Liver (tissue), 9 donors: ENCODE results near the gene MECR. TPM values are rescaled to one million over a fixed set of nuclear protein-coding genes. Genes with fewer than 3 reads are reported as not detected.
A peak's percentile ranks its signal among the peaks of the same experiment; 100 is the strongest.

Experiments
- DNase-seq: peaks from one replicate; pipeline ENCODE4 v3.0.0-alpha.2; 2017; ENCODE audit warnings: low spot score
- H3K27ac ChIP-seq, 2 donors: one replicate each; pipeline ENCODE4 v1.7.0; 2013; ENCODE audit warnings: inconsistent platforms in 2 of 2, low read length in 2 of 2, control low read depth in 1 of 2, low read depth in 1 of 2, mild to moderate bottlenecking in 1 of 2
- H3K27me3 ChIP-seq, 4 donors: one replicate each; pipeline versions ENCODE4 v1.6.1 to v1.7.0; 2013; ENCODE audit warnings: low read length in 3 of 4, inconsistent platforms in 1 of 4, mild to moderate bottlenecking in 1 of 4, moderate library complexity in 1 of 4; ENCODE audit not compliant: control insufficient read depth in 4 of 4, insufficient read depth in 4 of 4
- H3K36me3 ChIP-seq, 4 donors: one replicate each; pipeline versions ENCODE4 v1.6.1 to v1.7.0; 2013; ENCODE audit warnings: low read length in 3 of 4, mild to moderate bottlenecking in 3 of 4, low read depth in 1 of 4, moderate library complexity in 1 of 4; ENCODE audit not compliant: control insufficient read depth in 4 of 4, insufficient read depth in 3 of 4
- H3K4me1 ChIP-seq, 4 donors: one replicate each; pipeline versions ENCODE4 v1.6.1 to v1.7.0; 2013; ENCODE audit warnings: low read length in 3 of 4, mild to moderate bottlenecking in 3 of 4, moderate library complexity in 1 of 4; ENCODE audit not compliant: control insufficient read depth in 4 of 4, insufficient read depth in 4 of 4
- H3K4me3 ChIP-seq, 3 donors: one replicate each; pipeline versions ENCODE4 v1.6.1 to v1.7.0; 2013; ENCODE audit warnings: low read length in 3 of 3, control low read depth in 1 of 3, low read depth in 1 of 3, mild to moderate bottlenecking in 1 of 3
- H3K9ac ChIP-seq, 2 donors: one replicate each; pipeline ENCODE4 v1.7.0; 2013; ENCODE audit warnings: low read length in 2 of 2, mild to moderate bottlenecking in 2 of 2, moderate library complexity in 2 of 2, control low read depth in 1 of 2, low read depth in 1 of 2
- H3K9me3 ChIP-seq, 4 donors: one replicate each; pipeline versions ENCODE4 v1.6.1 to v1.7.0; 2013; ENCODE audit warnings: low read length in 3 of 4; ENCODE audit not compliant: control insufficient read depth in 4 of 4
- EGR1 ChIP-seq, 2 donors: IDR thresholded peaks; 2 replicates each; pipeline ENCODE4 v1.6.1; 2016 to 2018; ENCODE audit warnings: antibody characterized with exemption in 2 of 2, low read depth in 2 of 2
- FOXA1 ChIP-seq: IDR thresholded peaks from 2 replicates; pipeline ENCODE4 v1.6.1; 2016; ENCODE audit warnings: antibody characterized with exemption
- FOXA2 ChIP-seq: IDR thresholded peaks from 2 replicates; pipeline ENCODE4 v1.6.1; 2016; ENCODE audit warnings: antibody characterized with exemption
- GABPA ChIP-seq, 2 donors: IDR thresholded peaks in 1 of 2; conservative IDR thresholded peaks in 1 of 2; 2 replicates each; pipeline ENCODE4 v1.6.1; 2016; ENCODE audit warnings: antibody characterized with exemption in 2 of 2, mild to moderate bottlenecking in 1 of 2, moderate library complexity in 1 of 2
- HNF4A ChIP-seq, 2 donors: conservative IDR thresholded peaks; 2 replicates each; pipeline ENCODE4 v1.6.1; 2016; ENCODE audit warnings: antibody characterized with exemption in 2 of 2, mild to moderate bottlenecking in 2 of 2
- JUND ChIP-seq, 2 donors: IDR thresholded peaks; 2 replicates each; pipeline ENCODE4 v1.6.1; 2016; ENCODE audit warnings: antibody characterized with exemption in 2 of 2
- RAD21 ChIP-seq, 2 donors: IDR thresholded peaks; 2 replicates each; pipeline ENCODE4 v1.6.1; 2016; ENCODE audit warnings: antibody characterized with exemption in 2 of 2, mild to moderate bottlenecking in 2 of 2
- RXRA ChIP-seq, 2 donors: IDR thresholded peaks; 2 replicates each; pipeline ENCODE4 v1.6.1; 2017 to 2018; ENCODE audit warnings: antibody characterized with exemption in 2 of 2, mild to moderate bottlenecking in 1 of 2
- SP1 ChIP-seq: IDR thresholded peaks from 2 replicates; pipeline ENCODE4 v1.6.1; 2018; ENCODE audit warnings: antibody characterized with exemption, mild to moderate bottlenecking
- TAF1 ChIP-seq: conservative IDR thresholded peaks from 2 replicates; pipeline ENCODE4 v1.6.1; 2016; ENCODE audit warnings: antibody characterized with exemption, mild to moderate bottlenecking
- WGBS: extraction: QIAGEN DNeasy Blood & Tissue Kit; methylation state at CpG from one replicate; pipeline ENCODE4 v1.1.7; 2013; 5-methylcytosine and 5-hydroxymethylcytosine counted together
- polyA plus RNA-seq, 2 donors: library from polyadenylated mRNA; stranded (reverse) in 1 of 2; unstranded in 1 of 2; fragments of 200-250 nt in 1 of 2; fragments of >200 nt in 1 of 2; fragmentation: Nextera tagmentation in 1 of 2; extraction: Ambion mirVana in 1 of 2; gene quantifications; one replicate each; pipeline versions ENCODE4 v1.2.1 to v1.2.3, GENCODE V29; 2013 to 2015
- total RNA-seq, 2 donors: library from RNA; depleted of rRNA; stranded (reverse); fragments of >200 nt; gene quantifications; one replicate each; pipeline ENCODE4 v1.2.3, GENCODE V29; 2014
- TF ChIP-seq, protein P1 (sequence below): IDR thresholded peaks from 2 replicates; pipeline ENCODE4 v1.6.1; 2016; ENCODE audit warnings: antibody characterized with exemption
- TF ChIP-seq, protein P2 (sequence below): fragments of 150-350 bp; IDR thresholded peaks from 2 replicates; pipeline ENCODE4 v1.5.1; 2017; ENCODE audit warnings: improper control_type of control experiment, low read depth, low read length; ENCODE audit not compliant: missing input control
- TF ChIP-seq, protein P3 (sequence below): IDR thresholded peaks from 2 replicates; pipeline ENCODE4 v1.6.1; 2016; ENCODE audit warnings: antibody characterized with exemption, mild to moderate bottlenecking
- donor health status: healthy.
- donor health status: healthy.
- donor health status: healthy.
- donor health status: healthy.
- donor health status: healthy.

Gene MECR
- total and polyA plus RNA-seq, 4 donors, result 7.5 to 19.9 (median 13.2) TPM

DNA sequence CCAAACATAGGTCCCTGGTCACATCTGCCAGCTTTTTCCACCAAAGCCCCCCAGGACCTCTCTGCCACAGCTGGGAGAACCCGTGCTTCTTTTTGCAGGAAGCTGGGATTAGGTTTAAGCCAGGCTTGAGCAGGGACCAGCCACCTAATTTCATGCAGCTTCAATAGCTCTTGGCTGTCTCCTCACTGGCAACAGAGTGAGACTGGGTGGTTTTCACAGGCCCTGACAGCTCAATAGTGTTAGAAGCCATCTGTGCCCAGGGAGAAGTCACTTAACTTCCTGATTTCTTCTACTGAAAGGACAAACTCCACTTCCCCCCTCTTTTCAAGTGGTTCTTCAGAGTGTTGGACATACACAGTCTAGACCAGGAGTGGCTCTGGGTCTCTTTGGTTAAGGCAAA lies 28.7 kb downstream of the MECR start:
- H3K27me3 ChIP-seq, result no peaks in the 10 kb centered on the region
- peak overlapping the region; percentile 10 to 13 for H3K27ac ChIP-seq
- no peaks in the 10 kb centered on the region for H3K9me3 ChIP-seq
- no peak overlapping the region for H3K9ac ChIP-seq
- H3K36me3 ChIP-seq, result peaks cover 6 to 38% (median 11%) of the 10 kb centered on the region in 4 donors
- peaks cover 0 to 11% (median 1%) of the 10 kb centered on the region in 4 donors for H3K4me1 ChIP-seq
- no peak for DNase-seq
- H3K4me3 ChIP-seq, result no peak overlapping the region
- TF ChIP-seq, protein P1, sequence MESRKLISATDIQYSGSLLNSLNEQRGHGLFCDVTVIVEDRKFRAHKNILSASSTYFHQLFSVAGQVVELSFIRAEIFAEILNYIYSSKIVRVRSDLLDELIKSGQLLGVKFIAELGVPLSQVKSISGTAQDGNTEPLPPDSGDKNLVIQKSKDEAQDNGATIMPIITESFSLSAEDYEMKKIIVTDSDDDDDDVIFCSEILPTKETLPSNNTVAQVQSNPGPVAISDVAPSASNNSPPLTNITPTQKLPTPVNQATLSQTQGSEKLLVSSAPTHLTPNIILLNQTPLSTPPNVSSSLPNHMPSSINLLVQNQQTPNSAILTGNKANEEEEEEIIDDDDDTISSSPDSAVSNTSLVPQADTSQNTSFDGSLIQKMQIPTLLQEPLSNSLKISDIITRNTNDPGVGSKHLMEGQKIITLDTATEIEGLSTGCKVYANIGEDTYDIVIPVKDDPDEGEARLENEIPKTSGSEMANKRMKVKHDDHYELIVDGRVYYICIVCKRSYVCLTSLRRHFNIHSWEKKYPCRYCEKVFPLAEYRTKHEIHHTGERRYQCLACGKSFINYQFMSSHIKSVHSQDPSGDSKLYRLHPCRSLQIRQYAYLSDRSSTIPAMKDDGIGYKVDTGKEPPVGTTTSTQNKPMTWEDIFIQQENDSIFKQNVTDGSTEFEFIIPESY, result no peak
- TF ChIP-seq, protein P2, sequence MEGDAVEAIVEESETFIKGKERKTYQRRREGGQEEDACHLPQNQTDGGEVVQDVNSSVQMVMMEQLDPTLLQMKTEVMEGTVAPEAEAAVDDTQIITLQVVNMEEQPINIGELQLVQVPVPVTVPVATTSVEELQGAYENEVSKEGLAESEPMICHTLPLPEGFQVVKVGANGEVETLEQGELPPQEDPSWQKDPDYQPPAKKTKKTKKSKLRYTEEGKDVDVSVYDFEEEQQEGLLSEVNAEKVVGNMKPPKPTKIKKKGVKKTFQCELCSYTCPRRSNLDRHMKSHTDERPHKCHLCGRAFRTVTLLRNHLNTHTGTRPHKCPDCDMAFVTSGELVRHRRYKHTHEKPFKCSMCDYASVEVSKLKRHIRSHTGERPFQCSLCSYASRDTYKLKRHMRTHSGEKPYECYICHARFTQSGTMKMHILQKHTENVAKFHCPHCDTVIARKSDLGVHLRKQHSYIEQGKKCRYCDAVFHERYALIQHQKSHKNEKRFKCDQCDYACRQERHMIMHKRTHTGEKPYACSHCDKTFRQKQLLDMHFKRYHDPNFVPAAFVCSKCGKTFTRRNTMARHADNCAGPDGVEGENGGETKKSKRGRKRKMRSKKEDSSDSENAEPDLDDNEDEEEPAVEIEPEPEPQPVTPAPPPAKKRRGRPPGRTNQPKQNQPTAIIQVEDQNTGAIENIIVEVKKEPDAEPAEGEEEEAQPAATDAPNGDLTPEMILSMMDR, result no peak
- 88% methylated on average over 1 of the region's 1 CpG for WGBS

DNA sequence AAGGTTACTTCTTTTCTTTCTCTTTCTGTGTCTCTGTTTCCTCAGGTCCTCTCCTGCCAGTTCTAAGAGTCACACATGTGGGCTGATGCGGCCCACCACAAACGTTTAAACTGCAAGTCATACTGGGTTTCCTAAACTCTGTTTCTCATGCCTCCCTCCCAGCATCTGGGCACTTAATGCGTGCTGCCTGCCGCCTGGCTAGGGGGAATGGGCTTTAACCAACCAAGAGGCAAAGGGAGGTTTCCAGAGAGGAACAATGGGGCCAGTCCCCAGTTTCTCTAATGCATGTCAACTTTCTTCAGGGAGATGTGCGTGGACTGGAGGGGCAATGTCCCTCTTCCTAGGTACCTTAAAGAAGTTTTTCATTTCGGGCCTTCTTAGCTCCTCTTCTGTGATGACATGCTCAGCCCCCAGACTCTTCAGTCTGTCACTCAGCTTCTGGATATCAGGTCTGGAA lies 29.1 kb downstream of the MECR start:
- no peak overlapping the region for H3K27ac ChIP-seq
- H3K9ac ChIP-seq, result no peak overlapping the region
- H3K4me1 ChIP-seq, result peaks cover 0 to 12% (median 1%) of the 10 kb centered on the region in 4 donors
- TF ChIP-seq, protein P1, result no peak
- TF ChIP-seq HNF4A (conservative IDR thresholded peaks at IDR 0.05), result no peak
- no peak for TF ChIP-seq GABPA (IDR thresholded peaks at IDR 0.05 in 1 of 2, conservative IDR thresholded peaks at IDR 0.05 in 1 of 2)
- TF ChIP-seq RXRA (IDR thresholded peaks at IDR 0.05), result no peak
- TF ChIP-seq FOXA2, result no peak
- TF ChIP-seq, protein P3, sequence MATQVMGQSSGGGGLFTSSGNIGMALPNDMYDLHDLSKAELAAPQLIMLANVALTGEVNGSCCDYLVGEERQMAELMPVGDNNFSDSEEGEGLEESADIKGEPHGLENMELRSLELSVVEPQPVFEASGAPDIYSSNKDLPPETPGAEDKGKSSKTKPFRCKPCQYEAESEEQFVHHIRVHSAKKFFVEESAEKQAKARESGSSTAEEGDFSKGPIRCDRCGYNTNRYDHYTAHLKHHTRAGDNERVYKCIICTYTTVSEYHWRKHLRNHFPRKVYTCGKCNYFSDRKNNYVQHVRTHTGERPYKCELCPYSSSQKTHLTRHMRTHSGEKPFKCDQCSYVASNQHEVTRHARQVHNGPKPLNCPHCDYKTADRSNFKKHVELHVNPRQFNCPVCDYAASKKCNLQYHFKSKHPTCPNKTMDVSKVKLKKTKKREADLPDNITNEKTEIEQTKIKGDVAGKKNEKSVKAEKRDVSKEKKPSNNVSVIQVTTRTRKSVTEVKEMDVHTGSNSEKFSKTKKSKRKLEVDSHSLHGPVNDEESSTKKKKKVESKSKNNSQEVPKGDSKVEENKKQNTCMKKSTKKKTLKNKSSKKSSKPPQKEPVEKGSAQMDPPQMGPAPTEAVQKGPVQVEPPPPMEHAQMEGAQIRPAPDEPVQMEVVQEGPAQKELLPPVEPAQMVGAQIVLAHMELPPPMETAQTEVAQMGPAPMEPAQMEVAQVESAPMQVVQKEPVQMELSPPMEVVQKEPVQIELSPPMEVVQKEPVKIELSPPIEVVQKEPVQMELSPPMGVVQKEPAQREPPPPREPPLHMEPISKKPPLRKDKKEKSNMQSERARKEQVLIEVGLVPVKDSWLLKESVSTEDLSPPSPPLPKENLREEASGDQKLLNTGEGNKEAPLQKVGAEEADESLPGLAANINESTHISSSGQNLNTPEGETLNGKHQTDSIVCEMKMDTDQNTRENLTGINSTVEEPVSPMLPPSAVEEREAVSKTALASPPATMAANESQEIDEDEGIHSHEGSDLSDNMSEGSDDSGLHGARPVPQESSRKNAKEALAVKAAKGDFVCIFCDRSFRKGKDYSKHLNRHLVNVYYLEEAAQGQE, result no peak
- no peak for TF ChIP-seq SP1
- no peak for TF ChIP-seq EGR1 (IDR thresholded peaks at IDR 0.05; ENCODE audit: low read depth in 2 of 2)
- no peak for TF ChIP-seq TAF1
- TF ChIP-seq RAD21 (IDR thresholded peaks at IDR 0.05), result no peak
- no peak for TF ChIP-seq FOXA1
- TF ChIP-seq JUND (IDR thresholded peaks at IDR 0.05), result no peak
- TF ChIP-seq, protein P2, result no peak
- WGBS, result 90% methylated on average over 6 of the region's 6 CpGs
- H3K36me3 ChIP-seq, result peaks cover 6 to 35% (median 10%) of the 10 kb centered on the region in 4 donors
- no peaks in the 10 kb centered on the region for H3K9me3 ChIP-seq
- no peak overlapping the region for H3K4me3 ChIP-seq
- no peak for DNase-seq
- H3K27me3 ChIP-seq, result no peaks in the 10 kb centered on the region
